DND-41 (cell line): ENCODE data around the gene PCDHA12.

ENCODE experiments used
- ATAC-seq: fragments of 200-7000 bp; cut with Tn5 transposase; 3 replicates; pipeline ENCODE4 v1.9.1; 2021; ENCODE audit warnings: low read depth; ENCODE audit not compliant: insufficient read depth
- DNase-seq: peaks from one replicate; pipeline ENCODE4 v3.0.0-alpha.2; 2020
- H2AFZ ChIP-seq: 2 replicates; pipeline ENCODE4 v1.6.0; 2012; ENCODE audit warnings: low read depth, low read length
- H3K27ac ChIP-seq: 2 replicates; pipeline ENCODE4 v1.5.1; 2012; ENCODE audit warnings: low read length, inconsistent platforms
- H3K27me3 ChIP-seq: fragments of 200-600 bp; sonication (generic); 2 replicates; pipeline ENCODE4 v1.6.0; 2012; ENCODE audit warnings: low read length, mild to moderate bottlenecking, inconsistent platforms; ENCODE audit not compliant: insufficient read depth, poor library complexity
- H3K36me3 ChIP-seq: 2 replicates; pipeline ENCODE4 v1.5.1; 2012; ENCODE audit warnings: low read length, inconsistent platforms; ENCODE audit not compliant: insufficient read depth
- H3K4me1 ChIP-seq: 2 replicates; pipeline ENCODE4 v1.5.1; 2012; ENCODE audit warnings: mild to moderate bottlenecking, low read length; ENCODE audit not compliant: insufficient read depth
- H3K4me2 ChIP-seq: 2 replicates; pipeline ENCODE4 v1.6.0; 2012; ENCODE audit warnings: mild to moderate bottlenecking, moderate library complexity, low read length, inconsistent platforms; ENCODE audit not compliant: insufficient read depth
- H3K4me3 ChIP-seq, 2 experiments: fragments of 200-600 bp in 1 of 2; shearing (Covaris generic) in 1 of 2; 2 replicates each; pipeline ENCODE4 v1.5.1; 2012 to 2016; ENCODE audit warnings: inconsistent platforms in 2 of 2, low read length in 2 of 2, mild to moderate bottlenecking in 2 of 2, low read depth in 1 of 2, moderate library complexity in 1 of 2
- H3K79me2 ChIP-seq: 2 replicates; pipeline ENCODE4 v1.6.0; 2012; ENCODE audit warnings: low read length, inconsistent platforms; ENCODE audit not compliant: insufficient read depth
- H3K9ac ChIP-seq: 2 replicates; pipeline ENCODE4 v1.6.0; 2012; ENCODE audit warnings: low read depth, mild to moderate bottlenecking, inconsistent platforms, low read length, moderate library complexity
- H3K9me3 ChIP-seq: 2 replicates; pipeline ENCODE4 v1.5.1; 2012; ENCODE audit warnings: low read length, moderate library complexity, mild to moderate bottlenecking, inconsistent platforms; ENCODE audit not compliant: insufficient read depth, severe bottlenecking
- H4K20me1 ChIP-seq: 2 replicates; pipeline ENCODE4 v1.6.0; 2012; ENCODE audit warnings: low read length; ENCODE audit not compliant: insufficient read depth
- CTCF ChIP-seq: IDR thresholded peaks from 2 replicates; pipeline ENCODE4 v1.5.1; 2012; ENCODE audit warnings: borderline replicate concordance, low read length, moderate library complexity, mild to moderate bottlenecking; ENCODE audit not compliant: poor library complexity, severe bottlenecking; ENCODE audit errors: extremely low read depth
- EZH2 ChIP-seq: IDR thresholded peaks from 3 replicates; pipeline ENCODE4 v1.6.1; 2012; ENCODE audit warnings: borderline replicate concordance, low read depth, mild to moderate bottlenecking, moderate library complexity, low read length, inconsistent platforms; ENCODE audit not compliant: severe bottlenecking

The PCDHA12 gene

DNA sequence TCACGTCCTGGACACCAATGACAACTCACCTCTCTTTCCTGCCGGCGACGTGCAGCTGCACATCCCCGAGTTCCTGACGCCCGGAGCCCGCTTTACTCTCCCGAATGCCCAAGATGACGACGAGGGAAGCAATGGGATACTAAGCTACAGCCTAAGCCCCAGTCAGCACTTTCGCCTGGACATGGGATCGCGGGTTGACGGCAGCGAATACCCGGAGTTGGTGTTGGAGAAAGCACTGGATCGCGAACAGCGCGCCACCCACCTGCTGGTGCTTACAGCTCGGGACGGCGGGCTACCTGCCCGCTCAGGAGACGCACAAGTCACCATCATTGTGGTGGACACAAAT lies 52.1 kb downstream of the PCDHA12 start:
- no peak for DNase-seq
- Histone ChIP-seq H3K27me3 (no peaks in the 10 kb centered on the region), H3K9me3 (peaks cover 4% of the 10 kb centered on the region), H3K9ac (no peak overlapping the region), H3K4me2 (no peak overlapping the region), H2AFZ (no peak overlapping the region), H4K20me1 (no peaks in the 10 kb centered on the region), H3K36me3 (no peaks in the 10 kb centered on the region), H3K27ac (no peak overlapping the region), H3K4me1 (no peaks in the 10 kb centered on the region), H3K79me2 (no peaks in the 10 kb centered on the region), H3K4me3 (no peak overlapping the region)
- no peak for TF ChIP-seq CTCF
- TF ChIP-seq EZH2 = no peak
- no peak for ATAC-seq
